Upper lobe of right lung (tissue), 1 donor: ENCODE data around the gene MCC. TPM values are rescaled to one million over a fixed set of nuclear protein-coding genes. Genes with fewer than 3 reads are reported as not detected.

Experiments
- ATAC-seq: fragments of 200-7000 bp; cut with Tn5 transposase; one replicate; pipeline ENCODE4 v1.9.1; 2020; ENCODE audit warnings: mild to moderate bottlenecking, moderate library complexity
- DNase-seq: peaks from one replicate; pipeline ENCODE4 v3.0.0-alpha.2; 2020
- H3K27ac ChIP-seq: fragments of 200-600 bp; one replicate; pipeline ENCODE4 v1.8.0; 2022
- H3K27me3 ChIP-seq: fragments of 200-600 bp; one replicate; pipeline ENCODE4 v1.8.0; 2022; ENCODE audit warnings: mild to moderate bottlenecking
- H3K36me3 ChIP-seq: fragments of 200-600 bp; one replicate; pipeline ENCODE4 v1.8.0; 2022
- H3K4me1 ChIP-seq: fragments of 200-600 bp; one replicate; pipeline ENCODE4 v1.8.0; 2022
- H3K4me3 ChIP-seq: fragments of 200-600 bp; one replicate; pipeline ENCODE4 v1.8.0; 2022; ENCODE audit warnings: mild to moderate bottlenecking
- H3K9me3 ChIP-seq: fragments of 200-600 bp; one replicate; pipeline ENCODE4 v1.8.0; 2022
- CTCF ChIP-seq: fragments of 200-600 bp; IDR thresholded peaks from one replicate; pipeline ENCODE4 v1.8.0; 2022; ENCODE audit warnings: antibody characterized with exemption
- intact Hi-C: fragments of 100-400 bp; cut with DNase I; formaldehyde crosslinking; loops from one replicate; pipeline ENCODE4 v1.11.0; 2022
- total RNA-seq: library from RNA; stranded (reverse); fragmentation: NEBNext Ultra II Directional; extraction: Animal tissue kit (Norgen Biotek cat#: 25700); gene quantifications from one replicate; pipeline ENCODE4 v1.2.1, GENCODE V29; 2021
- donor health status: DM: no; HTN: yes; CAD: no; lungs with severe emphysema.

Gene MCC
- total RNA-seq, 1 donor from 2014 or later, result 18.6 TPM

- no peak for ATAC-seq
- Histone ChIP-seq H3K4me3 (no peak overlapping the region), H3K27me3 (peaks cover 5% of the 10 kb centered on the region), H3K9me3 (no peaks in the 10 kb centered on the region), H3K36me3 (no peaks in the 10 kb centered on the region), H3K4me1 (no peaks in the 10 kb centered on the region), H3K27ac (no peak overlapping the region)
- TF ChIP-seq CTCF, result no peak
- no peak for DNase-seq
- intact Hi-C loops, result no loop called here
These were observed 37.8 kb downstream of the MCC start for GRCh38 chr5:113450462-113450861.

- Histone ChIP-seq H3K9me3 (no peaks in the 10 kb centered on the region), H3K27ac (no peak overlapping the region), H3K27me3 (peaks cover 5% of the 10 kb centered on the region), H3K4me1 (no peaks in the 10 kb centered on the region), H3K36me3 (no peaks in the 10 kb centered on the region), H3K4me3 (no peak overlapping the region)
- intact Hi-C loops, result no loop called here
- ATAC-seq, result no peak
- DNase-seq, result no peak
- TF ChIP-seq CTCF, result no peak
These were observed 40.0 kb downstream of the MCC start for GRCh38 chr5:113448252-113448651.

GRCh38 chr5:113447498-113448050 is 40.7 kb downstream of the MCC start:
- Histone ChIP-seq H3K36me3 (no peaks in the 10 kb centered on the region), H3K27me3 (peaks cover 5% of the 10 kb centered on the region), H3K9me3 (no peaks in the 10 kb centered on the region), H3K27ac (no peak overlapping the region), H3K4me1 (no peaks in the 10 kb centered on the region), H3K4me3 (no peak overlapping the region)
- TF ChIP-seq CTCF, result no peak
- intact Hi-C loops, result no loop called here
- DNase-seq (no peak), ATAC-seq (no peak)

- Histone ChIP-seq H3K4me1 (no peaks in the 10 kb centered on the region), H3K36me3 (no peaks in the 10 kb centered on the region), H3K9me3 (no peaks in the 10 kb centered on the region), H3K27ac (no peak overlapping the region), H3K27me3 (peaks cover 5% of the 10 kb centered on the region), H3K4me3 (no peak overlapping the region)
- intact Hi-C loops, result no loop called here
- no peak for DNase-seq
- no peak for ATAC-seq
- no peak for TF ChIP-seq CTCF
These were observed 41.8 kb downstream of the MCC start for GRCh38 chr5:113446358-113446927.

- DNase-seq, result no peak
These were observed 51.1 kb downstream of the MCC start for GRCh38 chr5:113437111-113437510.

More at GRCh38 chr5:113437111-113437510, 51.1 kb downstream of the MCC start:
- Histone ChIP-seq H3K9me3 (no peaks in the 10 kb centered on the region), H3K36me3 (no peaks in the 10 kb centered on the region), H3K4me1 (no peaks in the 10 kb centered on the region), H3K27me3 (no peaks in the 10 kb centered on the region), H3K4me3 (no peak overlapping the region), H3K27ac (no peak overlapping the region)
- intact Hi-C loops, result no loop called here
- no peak for TF ChIP-seq CTCF
- no peak for ATAC-seq
